A204.1 (cell line): ENCODE data around the gene AGXT2.
"Not testable (repeated sequence)": the region's sequence is repeated elsewhere in the genome, so short reads cannot be mapped to it uniquely, and the experiment has no call there.

Source experiments
- FAIRE-seq: peaks from 2 replicates; lab custom pipeline; 2012; peaks lifted over from hg19 to GRCh38; lab: Jason Lieb, UNC

Gene AGXT2

DNA sequence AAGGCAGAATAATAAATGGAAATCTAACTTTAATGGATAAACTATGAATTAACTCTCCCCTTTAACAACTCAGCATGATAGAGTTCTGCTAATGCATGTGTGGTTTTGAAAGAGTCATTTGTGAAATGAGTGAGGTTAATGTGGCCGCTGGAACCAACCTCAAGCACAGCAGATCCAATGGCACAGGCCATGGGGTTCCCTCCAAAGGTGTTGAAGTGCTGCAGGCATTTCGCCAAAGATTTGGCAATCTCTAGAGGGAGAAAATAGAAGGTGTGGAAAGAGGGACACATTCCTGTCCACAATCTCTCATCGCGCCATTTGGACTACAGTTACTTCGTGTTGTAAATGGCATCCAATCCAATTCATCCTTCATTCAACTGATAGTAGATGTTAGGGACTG is 35.0 kb downstream of the AGXT2 start:
- no peak for FAIRE-seq

DNA sequence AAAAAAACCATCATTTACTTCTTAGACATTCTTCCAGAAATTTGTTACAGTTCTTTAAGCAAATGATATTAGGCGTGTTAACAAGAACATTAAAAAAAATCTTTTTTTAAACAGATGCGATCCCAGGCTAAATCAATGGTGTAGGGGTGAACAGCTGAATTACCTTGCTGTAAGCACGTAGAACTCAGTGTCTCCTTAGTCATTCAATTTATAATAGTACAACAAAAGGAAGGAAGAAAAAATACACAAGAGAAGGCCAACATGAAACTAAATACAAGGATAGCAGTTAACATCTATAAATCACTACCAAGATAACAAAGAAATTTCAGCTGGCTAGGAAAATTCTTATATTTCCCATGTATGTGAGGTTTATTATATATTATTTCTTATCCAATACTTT is 35.4 kb downstream of the AGXT2 start:
- FAIRE-seq = no peak

DNA sequence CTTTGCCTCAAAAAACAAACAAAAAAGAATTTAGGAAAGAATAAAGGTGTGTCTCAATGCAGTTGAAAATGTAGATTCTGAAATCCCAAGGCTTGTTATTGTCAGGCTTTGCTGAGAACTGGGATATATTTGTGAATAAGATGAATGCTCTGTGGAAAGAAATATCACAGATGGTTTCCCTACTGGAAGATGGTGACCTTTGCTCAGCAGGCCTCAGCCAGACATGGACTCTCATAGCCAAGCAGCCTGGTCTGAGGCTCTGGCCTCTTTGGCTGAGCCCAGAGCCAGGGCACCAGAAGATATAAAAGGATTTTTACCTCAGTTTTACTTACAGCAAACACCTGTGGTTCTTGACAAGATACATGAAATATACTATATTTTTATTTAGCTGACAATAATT is 37.1 kb downstream of the AGXT2 start:
- no peak for FAIRE-seq

DNA sequence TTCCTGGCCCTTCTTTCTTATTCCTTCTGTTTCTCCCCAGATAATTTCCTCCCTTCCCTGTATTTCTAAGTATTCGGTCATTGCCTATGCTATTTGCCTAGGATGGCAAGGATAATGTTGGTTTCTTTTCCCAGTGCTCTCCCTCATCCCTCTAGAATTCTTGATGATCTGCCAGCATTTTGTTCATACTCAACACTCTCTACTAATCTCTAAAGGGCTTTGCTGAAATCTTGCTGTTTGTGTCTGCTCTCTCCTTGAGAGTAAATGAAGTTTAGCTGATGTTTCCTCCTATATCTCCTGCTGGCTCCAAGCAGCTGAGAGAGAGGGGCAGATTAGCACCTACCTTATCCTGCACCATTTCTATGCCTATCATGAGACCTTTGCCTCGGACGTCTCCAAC is 38.1 kb downstream of the AGXT2 start:
- no peak for FAIRE-seq

DNA sequence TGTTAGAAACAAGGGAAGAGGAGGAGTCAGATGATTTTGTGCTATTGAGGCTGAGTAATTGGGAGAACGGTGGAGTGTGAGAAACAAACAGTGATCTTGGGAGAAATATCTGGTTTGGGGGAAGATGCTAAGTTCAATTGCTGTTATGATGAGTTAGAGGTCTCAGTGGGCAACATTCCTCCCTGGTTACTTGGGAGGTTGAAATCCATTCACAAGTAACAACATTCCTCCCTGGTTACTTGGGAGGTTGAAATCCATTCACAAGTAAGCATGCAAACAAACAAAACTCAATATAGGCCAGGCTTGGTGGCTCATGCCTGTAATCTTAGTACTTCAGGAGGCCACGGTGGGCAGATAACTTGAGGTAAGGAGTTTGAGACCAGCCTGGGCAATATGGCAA is 38.7 kb downstream of the AGXT2 start:
- FAIRE-seq = no peak

DNA sequence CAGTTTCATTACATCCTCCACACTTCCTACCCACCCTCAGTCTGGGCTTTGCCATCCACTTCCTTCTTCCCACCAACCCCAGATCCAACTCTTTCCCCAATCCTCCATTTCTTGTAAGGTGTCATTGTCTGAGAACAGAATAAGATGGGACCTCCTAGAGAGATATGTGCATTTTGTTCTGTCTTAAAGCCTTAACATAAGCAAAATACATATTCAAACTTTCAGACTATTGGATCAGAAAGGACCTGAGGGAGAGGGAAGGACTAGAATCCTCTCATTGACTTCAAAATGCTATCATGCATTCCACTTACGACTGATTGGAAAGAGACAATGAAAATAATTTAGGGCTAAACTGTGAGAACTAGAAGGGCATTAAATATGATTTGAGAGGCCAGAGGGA is 43.0 kb downstream of the AGXT2 start:
- no peak for FAIRE-seq

DNA sequence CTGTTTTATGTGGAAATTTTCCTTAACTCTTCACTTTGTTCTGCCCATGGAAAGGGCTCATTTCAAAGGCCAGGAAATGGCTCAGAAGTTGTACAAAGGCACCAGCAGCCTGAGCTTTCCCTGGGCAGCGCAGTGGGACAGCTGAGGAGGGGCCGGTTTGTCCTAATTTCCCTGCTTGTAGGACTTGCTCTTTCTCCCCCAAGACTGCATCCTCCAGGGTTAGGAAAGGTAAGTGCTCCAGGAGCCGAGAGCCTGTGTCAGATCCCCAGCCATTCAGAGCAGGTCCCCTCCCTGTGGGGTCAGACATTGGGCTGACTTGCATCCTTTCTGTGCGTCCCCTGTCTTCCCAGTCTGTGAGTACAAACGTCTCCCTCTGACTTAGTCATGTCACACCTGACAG is 43.5 kb downstream of the AGXT2 start:
- FAIRE-seq = no peak

DNA sequence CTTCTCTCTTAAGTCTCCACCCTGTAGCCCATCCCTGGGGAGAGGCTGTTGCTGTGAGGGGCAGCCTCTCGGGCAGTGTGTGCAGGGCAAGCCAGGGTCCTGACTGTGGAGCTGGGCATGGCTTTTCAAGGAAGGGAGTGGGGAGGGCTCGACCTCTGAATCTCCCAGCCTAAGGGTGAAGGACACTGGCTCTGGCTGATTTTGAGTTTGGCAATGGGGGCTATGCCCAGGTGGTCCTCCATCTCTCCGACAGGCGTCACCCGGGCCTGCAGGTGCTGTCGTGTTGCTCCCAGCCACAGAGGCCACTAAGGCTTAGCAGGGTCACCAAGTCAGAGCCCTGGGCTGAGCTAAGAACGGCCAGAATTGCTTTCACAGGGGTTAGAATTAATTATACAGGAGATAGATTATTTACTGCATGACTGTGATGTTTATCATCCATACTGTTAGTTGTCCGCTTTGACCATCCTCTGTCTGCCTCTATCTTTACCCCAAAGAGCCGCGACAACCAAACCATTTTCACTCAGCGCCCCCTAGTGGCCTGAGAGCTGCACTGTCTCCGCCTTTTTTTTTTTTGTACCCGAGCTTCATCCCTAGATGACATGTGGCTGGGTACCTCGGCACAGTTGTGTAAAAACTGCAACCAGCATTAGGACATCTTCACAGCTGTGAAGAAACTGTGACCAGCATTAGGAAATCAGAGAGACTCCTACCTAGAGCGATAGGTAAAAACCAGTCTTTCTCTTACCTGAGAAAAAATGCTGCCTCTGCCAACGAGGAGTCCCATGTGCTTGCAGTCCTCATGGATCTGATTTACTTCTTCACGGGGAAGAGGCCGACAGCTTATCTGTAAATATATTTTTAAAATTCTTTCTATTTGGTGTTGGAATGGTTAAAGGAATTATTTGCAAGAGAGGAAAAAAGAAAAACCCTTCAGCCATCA is 44.5 kb downstream of the AGXT2 start:
- peak; percentile 79 for FAIRE-seq

DNA sequence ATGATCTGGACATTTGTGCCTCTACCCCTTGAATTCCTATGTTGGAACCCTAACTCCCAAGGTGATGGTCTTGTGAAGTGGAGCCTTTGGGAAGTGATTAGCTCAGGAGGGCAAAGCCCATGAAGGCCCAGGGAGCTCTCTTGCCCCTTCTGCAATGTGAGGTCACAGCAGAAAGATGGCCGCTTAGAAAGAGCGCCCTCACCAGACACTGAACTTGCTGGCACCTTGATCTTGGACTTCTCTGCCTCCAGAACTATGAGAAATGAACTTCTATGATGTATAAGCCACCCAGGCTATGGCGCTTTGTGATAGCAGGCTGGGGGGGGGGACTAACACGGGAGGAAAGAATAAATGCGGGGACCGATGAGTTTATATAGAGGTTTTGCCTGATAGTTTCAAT is 45.3 kb downstream of the AGXT2 start:
- FAIRE-seq = no peak

DNA sequence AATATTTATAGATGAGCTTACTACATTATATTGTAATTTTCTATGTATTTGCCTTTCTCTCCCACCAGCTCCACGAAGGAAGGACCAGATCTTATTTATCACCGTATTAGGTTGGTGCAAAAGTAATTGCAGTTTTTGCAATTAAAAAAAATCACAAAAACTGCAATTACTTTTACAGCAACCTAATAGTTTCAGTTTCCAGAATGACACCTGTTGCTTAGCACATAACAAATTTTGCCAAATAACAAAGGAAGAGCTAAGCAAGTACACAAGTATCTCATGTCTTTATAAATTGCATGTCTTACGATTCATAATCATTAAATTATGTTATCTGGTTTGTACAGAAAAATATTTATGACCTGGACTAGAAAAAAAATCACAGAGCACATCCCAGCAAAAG is 45.9 kb downstream of the AGXT2 start:
- no peak for FAIRE-seq

DNA sequence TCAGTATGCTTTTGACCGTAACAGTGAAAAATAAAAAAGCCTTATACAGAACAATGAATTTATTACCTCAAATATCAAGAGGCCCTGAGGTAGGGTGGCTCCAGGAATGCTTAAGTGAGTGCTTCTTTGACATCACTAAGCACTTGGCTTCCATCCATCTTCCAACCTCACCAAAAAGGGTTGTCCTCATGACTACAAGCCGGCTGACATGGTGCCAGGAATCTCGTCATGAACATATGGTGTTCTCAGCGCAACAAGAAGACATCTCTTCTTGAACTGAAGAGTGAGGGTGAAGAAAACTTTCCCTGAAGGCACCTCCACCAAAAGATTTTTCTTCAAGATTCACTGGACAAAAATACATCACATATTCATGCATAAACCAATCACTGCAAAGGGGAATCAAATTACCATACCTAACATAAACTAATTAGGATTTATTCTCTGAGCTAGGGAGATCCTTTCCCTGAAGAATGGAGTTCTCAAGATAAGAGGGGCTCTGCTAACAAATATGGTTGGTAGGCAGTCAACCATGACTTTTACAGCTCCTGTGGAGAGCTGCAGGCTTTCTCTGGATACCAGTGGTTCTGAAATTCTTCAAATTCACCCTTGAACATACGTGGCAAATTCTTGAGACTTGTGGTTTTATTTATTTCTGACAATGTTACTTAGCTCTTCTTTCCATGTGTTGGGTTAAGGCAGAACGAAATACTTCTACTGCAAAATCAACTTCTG is 49.5 kb downstream of the AGXT2 start:
- FAIRE-seq = no peak

DNA sequence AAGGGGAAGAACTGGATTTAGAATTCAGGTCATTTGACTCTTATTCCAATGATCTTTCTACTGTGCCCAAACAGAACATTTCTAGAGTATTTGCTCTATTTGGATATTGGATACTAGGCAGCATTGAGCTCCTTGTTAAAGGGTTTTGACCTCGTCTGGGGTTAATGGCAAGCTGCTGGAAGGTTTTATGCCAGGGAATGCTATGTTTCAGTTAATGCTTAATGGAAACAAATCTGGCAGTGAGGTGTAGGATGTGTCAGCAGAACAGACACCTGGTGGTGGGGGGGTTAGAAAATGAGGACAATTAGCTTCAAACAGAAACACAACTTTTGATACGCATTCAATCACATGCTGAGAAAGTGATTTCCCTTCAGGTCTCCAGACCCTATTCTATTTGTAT is 51.5 kb downstream of the AGXT2 start:
- FAIRE-seq = no peak

DNA sequence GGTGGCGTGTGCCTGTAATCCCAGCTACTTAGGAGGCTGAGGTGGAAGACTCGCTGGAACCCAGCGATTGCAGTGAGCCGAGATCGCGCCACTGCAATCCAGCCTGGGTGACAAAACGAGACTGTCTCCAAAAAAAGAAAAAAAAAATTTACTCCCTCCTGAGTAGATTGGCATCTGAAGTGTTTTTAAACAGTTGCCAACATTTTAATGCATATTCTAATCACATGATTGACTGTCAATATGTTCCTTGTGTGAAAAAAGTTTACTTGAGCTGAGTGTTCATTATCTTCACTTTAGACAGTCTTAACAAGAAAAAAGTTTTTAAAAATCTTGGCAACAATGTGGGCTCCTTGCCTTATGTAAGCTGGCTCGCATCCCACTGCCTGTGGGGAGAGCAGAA is 53.8 kb downstream of the AGXT2 start:
- FAIRE-seq = no peak

DNA sequence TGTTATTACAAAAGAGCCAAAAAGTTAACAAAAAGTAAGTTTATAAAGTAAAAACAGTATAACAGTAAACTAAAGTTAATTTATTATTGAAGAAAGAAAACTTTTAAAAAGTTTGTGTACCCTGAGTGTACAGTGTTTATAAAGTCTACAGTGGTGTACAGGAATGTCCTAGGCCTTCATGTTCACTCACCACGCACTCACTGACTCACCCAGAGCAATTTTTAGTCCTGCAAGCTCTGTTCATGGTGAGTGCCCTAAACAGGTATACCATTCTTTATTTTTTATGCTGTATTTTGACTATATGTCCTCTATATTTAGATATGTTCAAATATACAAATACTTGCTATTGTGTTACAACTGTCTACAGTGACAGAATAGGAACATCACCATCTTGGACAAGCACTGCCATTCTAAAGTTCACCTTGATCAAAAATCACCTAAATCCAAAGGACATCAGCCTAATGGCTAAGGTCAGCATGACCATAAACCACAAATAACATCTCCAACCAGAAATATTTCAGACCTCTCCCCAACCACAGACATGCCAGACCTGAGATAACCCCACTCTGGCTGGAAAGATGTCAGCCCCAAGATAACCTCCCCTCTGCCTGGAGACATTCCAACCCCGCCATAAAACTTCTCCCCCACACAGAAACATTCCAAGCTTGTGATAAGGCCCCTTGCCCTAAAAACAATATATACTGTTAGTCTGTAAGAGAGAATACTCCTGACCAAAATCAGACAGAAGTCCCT is 56.1 kb downstream of the AGXT2 start:
- no peak for FAIRE-seq

DNA sequence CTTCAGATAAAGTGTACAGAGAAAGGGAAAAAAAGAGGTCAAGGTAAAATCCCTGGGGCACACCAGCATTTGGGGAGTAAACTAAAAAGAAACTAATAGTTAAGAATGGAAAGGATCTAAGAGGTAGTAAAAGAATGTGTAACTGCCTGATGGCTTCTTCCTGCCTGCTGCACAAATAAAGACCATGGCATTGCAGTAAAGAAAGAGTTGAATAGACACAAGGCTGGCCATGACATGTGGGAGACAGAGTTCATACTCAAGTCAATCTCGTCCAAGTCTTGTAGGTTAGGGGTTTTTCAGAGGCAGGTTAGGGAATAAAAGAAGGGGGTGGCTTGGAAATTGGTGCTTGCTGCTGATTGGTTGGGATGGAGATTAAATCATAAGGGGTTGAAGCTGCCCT is 60.8 kb downstream of the AGXT2 start:
- no peak for FAIRE-seq

DNA sequence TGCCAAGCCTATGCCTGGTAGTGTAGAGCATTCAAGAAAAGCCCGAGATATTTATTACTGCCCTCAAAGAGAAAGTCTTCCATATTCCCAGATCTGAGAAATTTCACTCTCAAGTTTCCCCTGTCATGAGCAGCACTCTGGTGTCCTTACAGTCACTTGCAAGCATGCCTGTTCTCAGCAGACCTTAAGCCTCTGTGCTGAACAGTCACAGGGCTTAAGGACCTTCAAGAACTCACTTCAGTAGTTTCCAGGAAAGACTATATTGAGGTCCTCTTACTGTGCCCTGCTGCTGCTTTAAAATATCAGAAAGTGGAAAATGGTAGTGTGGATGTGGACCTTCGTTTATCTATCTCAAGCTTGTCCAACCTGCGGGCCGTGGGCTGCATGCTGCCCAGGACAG is 64.9 kb downstream of the AGXT2 start:
- FAIRE-seq = no peak

DNA sequence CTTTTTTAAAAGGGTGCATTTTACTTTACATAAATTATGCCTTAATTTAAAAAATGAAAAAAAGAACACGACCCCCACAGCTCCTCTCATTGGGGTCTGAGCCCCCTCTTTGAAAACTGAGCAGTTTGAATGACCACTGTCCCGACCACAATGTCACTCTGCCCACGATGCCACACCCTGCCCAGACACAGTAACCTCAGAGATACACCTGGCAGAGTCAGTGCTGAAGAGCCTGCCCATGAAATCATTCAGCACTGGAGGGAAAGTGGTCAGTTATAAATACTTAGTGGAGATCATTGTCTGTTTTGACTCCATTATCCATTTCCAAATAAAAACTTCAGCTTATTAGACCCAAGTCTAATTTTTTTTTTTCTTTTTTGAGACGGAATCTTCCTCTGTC is 69.1 kb downstream of the AGXT2 start:
- no peak for FAIRE-seq

DNA sequence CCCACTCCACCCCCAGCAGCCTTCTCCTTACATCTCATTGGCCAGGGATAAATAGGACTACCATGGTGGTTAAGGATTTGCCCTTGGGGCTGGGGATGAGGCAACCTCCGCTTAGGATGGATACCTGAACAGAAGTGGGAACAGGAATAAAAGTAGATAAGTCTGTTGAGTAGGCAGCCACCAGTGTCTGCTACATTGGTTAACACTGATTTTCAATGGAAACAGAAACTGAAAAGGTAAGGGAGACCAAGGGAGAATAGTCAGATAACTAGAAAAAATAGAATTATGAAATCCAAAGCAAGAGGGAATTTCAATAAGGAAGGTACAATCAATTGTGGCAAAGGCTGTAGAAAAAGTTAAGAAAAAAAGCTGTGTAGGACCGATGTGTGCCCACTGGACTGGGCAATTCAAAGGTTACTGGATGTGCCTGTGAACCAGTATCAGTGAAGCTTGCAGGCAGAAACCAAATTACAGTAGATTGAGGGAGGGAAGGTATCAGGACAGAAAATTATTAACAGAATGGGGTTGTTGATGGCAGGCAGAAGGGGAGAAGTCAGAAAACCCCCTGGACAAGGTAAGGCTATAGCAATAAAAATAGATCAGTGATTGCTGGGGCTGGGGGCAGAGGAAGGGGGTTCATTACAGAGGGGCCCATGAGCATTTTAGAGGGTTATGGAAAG is 69.7 kb downstream of the AGXT2 start:
- no peak for FAIRE-seq

DNA sequence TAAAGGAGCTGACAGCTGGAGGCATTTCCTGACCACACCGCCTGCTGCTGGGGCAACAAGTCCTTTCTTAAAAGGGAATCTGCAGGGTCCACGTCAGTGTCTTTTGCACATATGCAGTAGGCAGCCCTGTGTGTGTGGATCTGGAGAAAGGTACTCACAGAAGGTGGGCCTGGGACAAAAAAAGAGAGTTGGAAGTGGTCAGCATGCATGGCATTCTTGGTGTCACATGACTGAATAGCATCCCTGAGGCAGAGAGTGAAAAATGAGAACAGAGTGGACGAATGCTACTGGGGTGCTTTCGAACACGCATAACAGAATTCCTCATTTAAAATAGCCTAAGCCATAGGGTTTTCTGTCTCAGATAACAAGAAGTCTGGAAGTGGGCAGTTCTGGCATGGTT is 71.4 kb downstream of the AGXT2 start:
- no peak for FAIRE-seq

DNA sequence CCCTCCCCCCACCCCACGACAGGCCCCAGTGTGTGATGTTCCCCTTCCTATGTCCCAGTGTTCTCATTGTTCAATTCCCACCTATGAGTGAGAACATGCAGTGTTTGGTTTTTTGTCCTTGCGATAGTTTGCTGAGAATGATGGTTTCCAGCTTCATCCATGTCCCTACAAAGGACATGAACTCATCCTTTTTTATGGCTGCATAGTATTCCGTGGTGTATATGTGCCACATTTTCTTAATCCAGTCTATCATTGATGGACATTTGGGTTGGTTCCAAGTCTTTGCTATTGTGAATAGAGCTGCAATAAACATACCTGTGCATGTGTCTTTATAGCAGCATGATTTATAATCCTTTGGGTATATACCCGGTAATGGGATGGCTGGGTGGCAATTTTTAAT is 76.1 kb downstream of the AGXT2 start:
- FAIRE-seq = not testable (repeated sequence)

DNA sequence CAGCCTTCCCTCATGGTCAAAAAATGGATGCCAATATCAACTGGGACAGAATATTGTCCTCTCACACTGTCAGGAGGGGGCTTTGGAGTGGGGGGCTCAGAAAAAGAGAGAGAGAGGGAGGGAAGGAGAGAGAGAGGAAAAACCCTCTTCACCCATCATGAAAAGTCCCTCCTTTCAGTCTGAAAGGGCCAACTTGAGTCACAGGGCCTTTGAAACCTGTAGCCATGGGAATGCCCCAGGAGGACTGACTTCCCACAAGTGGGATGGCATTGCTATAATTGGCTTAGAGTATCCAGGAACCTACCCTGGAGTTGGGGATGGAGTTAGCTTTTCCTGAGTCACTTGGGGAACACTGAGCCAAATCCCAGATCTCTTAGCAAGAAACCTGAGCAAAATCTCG is 77.2 kb downstream of the AGXT2 start:
- no peak for FAIRE-seq

DNA sequence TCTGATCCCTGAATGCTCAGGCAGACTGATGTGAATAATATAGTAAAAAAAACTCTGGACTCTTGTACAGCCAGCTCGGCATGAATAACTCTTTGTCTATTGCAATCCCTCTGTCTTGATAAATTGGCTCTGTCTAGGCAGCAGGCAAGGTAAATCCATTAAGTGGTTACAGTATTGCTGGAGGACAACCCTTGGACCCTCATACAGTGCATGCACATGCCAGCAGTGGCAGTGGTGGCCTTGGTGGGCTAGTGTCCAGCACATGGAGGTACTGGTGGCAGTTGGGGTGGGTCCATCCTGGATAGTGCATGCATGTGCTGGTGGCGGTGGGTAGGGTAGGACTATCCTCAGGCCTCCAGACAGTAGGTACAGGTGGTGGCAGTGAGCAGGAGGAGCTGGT is 79.5 kb downstream of the AGXT2 start:
- FAIRE-seq = no peak
